Measurements from ENCODE around the gene CCDC174. TPM values are rescaled to one million over a fixed set of nuclear protein-coding genes. Genes with fewer than 3 reads are reported as not detected.

CCDC174 gene
- total RNA-seq, 4 donors from 2014 or later, result 21.2 to 30.1 (median 25.5) TPM

DNA sequence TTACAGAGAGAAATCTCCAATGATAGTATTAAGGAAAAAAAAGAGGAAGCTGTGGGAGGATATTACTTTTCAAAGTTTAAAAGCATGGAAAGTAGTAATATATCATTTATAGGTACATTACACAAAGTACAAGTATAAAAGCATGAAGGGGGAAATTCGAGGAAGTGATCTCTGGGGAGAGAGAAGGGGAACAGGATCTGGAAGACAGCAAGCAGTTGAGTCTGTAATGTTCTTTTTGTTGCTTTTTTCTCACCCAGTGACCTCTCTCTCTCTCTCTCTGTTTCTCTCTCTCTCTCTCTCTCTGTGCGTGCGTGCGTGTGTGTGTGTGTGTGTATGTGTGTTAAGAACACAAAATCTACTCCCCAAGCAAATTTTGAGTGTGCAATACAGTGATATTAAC is 33.6 kb downstream of the CCDC174 start:
- TF ChIP-seq, protein P1, sequence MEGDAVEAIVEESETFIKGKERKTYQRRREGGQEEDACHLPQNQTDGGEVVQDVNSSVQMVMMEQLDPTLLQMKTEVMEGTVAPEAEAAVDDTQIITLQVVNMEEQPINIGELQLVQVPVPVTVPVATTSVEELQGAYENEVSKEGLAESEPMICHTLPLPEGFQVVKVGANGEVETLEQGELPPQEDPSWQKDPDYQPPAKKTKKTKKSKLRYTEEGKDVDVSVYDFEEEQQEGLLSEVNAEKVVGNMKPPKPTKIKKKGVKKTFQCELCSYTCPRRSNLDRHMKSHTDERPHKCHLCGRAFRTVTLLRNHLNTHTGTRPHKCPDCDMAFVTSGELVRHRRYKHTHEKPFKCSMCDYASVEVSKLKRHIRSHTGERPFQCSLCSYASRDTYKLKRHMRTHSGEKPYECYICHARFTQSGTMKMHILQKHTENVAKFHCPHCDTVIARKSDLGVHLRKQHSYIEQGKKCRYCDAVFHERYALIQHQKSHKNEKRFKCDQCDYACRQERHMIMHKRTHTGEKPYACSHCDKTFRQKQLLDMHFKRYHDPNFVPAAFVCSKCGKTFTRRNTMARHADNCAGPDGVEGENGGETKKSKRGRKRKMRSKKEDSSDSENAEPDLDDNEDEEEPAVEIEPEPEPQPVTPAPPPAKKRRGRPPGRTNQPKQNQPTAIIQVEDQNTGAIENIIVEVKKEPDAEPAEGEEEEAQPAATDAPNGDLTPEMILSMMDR (IDR thresholded peaks at IDR 0.05), result no peak
- no peak for TF ChIP-seq POLR2A (IDR thresholded peaks at IDR 0.05)
- no peaks in the 10 kb centered on the region for H3K9me3 ChIP-seq
- no peaks in the 10 kb centered on the region for H3K4me1 ChIP-seq
- intact Hi-C loops (cut with DNase I), result no loop called here
- no peaks in the 10 kb centered on the region for H3K27me3 ChIP-seq
- 40 to 55% methylated on average over 4 of the region's 4 CpGs for WGBS, 2 donors
- DNase-seq, result no peak
- no peak overlapping the region for H3K4me3 ChIP-seq (replicated peaks in 1 of 3)
- no peaks in the 10 kb centered on the region for H3K36me3 ChIP-seq
- no peak overlapping the region for H3K27ac ChIP-seq

DNA sequence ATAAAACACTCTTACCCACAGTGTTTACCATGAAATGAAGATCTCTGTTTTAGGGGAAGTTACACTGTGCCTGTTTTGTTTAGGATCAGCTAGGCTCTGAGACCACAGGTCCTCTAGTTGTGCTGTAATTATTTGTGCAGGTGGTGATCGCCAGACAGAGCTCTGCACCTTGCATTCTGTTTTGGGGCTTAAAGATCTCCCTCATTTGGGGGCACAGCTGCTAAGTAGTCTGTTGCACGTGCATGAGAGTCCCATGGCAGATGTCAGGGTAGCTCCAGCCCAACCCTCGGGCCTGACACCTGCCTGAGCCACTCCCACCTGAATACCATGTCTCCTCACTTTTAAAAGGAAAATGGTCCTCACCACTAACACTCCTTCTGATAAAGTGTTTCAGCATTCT is 35.8 kb downstream of the CCDC174 start:
- intact Hi-C loops (cut with DNase I), result no loop called here
- Histone ChIP-seq H3K36me3 (no peaks in the 10 kb centered on the region), H3K27ac (no peak overlapping the region), H3K4me1 (no peaks in the 10 kb centered on the region), H3K4me3 (replicated peaks in 1 of 3) (no peak overlapping the region), H3K27me3 (no peaks in the 10 kb centered on the region), H3K9me3 (no peaks in the 10 kb centered on the region)
- DNase-seq, result no peak
- TF ChIP-seq POLR2A (IDR thresholded peaks at IDR 0.05), result no peak
- TF ChIP-seq, protein P1 (IDR thresholded peaks at IDR 0.05), result no peak
- 52 to 72% methylated on average over 3 of the region's 3 CpGs for WGBS, 2 donors

DNA sequence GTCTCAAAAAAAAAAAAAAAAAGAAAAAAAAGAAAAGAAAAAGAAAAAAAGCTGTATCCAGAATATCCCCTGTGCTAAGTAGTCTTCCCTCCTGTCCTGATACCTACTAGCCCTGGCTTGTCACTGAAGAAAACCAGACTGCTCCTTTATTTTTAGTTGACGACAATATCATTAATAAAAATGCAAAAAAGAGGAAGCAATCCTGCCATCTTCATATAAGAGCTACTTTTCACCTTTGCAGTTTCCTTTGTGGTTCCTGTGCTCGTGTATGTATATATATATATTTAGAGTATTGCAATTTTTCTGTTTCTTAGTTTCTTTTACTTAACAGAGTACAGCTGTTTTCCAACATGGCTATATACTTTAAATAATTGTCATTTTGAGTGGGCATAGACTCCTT is 37.0 kb downstream of the CCDC174 start:
- H3K36me3 ChIP-seq, result no peaks in the 10 kb centered on the region
- no peak overlapping the region for H3K27ac ChIP-seq
- no peak for DNase-seq
- no peaks in the 10 kb centered on the region for H3K9me3 ChIP-seq
- no peak overlapping the region for H3K4me3 ChIP-seq (replicated peaks in 1 of 3)
- H3K27me3 ChIP-seq, result no peaks in the 10 kb centered on the region
- intact Hi-C loops (cut with DNase I), result no loop called here
- 72 to 87% methylated on average over 2 of the region's 2 CpGs for whole genome bisulfite sequencing, 2 donors
- TF ChIP-seq, protein P1 (IDR thresholded peaks at IDR 0.05), result no peak
- no peak for TF ChIP-seq POLR2A (IDR thresholded peaks at IDR 0.05)
- H3K4me1 ChIP-seq, result no peaks in the 10 kb centered on the region

DNA sequence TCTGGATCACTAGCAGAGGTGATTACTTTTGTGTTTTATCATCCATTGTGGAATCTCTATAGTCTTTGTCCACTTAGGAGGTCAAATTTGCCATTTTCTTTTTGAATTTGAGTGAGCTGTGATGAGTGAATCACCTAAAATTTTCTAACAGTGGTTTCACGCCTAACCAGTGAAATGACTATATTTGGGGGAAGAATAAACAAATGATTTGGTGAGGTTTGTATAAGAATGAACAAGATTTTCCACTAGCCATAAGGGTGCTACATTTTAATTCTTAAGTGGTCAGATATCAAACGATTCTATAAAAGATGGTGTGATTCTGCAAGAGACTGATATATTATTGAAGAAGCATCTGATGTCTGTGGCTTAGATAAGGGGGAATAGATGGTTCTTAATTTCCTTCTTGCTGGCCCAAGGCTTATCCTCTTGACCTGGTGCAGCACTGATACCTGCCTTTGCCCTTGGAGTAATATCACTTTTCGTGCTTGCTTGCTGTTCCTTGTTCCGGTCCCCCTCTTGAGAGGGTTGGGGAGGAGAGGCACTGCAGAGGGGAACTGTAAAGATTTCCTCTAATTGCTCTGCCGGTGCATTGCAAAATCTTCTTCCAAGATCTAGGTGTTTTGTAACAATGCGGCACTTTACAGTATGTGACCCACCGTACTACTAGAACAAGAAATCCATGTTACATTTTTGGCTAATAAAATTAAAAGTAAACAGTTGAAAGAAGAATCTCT is 37.9 kb downstream of the CCDC174 start:
- WGBS, 2 donors, result 73 to 83% methylated on average over 7 of the region's 7 CpGs

DNA sequence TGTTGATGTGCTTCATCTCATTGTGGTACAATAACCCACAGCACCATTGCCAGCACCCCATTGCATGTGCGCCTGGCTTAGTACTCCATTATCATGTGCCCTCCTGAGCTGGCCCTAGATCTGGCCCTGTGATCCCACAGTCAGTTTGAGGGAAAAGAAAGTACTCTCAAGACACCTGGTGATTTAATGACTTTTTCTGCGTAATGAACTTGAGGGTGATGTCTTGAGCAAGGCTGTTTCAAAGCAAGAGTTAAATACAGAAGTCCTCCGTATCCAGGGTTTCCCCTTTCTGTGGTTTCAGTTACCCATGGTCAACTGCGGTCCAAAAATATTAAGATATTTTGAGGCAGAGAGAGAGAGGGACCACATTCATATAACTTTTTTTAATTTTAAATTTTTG is 39.7 kb downstream of the CCDC174 start:
- intact Hi-C loops (cut with DNase I), result no loop called here
- WGBS, 2 donors, result 85 to 92% methylated on average over 4 of the region's 4 CpGs

More for the DNA sequence above, 37.9 kb downstream of the CCDC174 start:
- Histone ChIP-seq H3K4me3 (replicated peaks in 1 of 3) (no peak overlapping the region), H3K27me3 (no peaks in the 10 kb centered on the region), H3K9me3 (no peaks in the 10 kb centered on the region), H3K36me3 (no peaks in the 10 kb centered on the region), H3K27ac (no peak overlapping the region), H3K4me1 (no peaks in the 10 kb centered on the region)
- DNase-seq, result no peak
- intact Hi-C loops (cut with DNase I), result no loop called here
- TF ChIP-seq POLR2A (IDR thresholded peaks at IDR 0.05), result no peak
- TF ChIP-seq, protein P1 (IDR thresholded peaks at IDR 0.05), result no peak

More for the DNA sequence above, 39.7 kb downstream of the CCDC174 start:
- H3K4me1 ChIP-seq, result no peaks in the 10 kb centered on the region
- no peak overlapping the region for H3K4me3 ChIP-seq (replicated peaks in 1 of 3)
- no peaks in the 10 kb centered on the region for H3K36me3 ChIP-seq
- H3K27ac ChIP-seq, result no peak overlapping the region
- no peaks in the 10 kb centered on the region for H3K27me3 ChIP-seq
- no peaks in the 10 kb centered on the region for H3K9me3 ChIP-seq
- TF ChIP-seq, protein P1 (IDR thresholded peaks at IDR 0.05), result no peak
- TF ChIP-seq POLR2A (IDR thresholded peaks at IDR 0.05), result no peak
- no peak for DNase-seq

Measured in thyroid gland (tissue), 4 donors.